Measurements from ENCODE around the gene GPSM1.

Gene GPSM1

GRCh38 chr9:136361047-136361753 lies 33.9 kb downstream of the GPSM1 start:
- TF ChIP-seq CTCF (IDR thresholded peaks at IDR 0.05; ENCODE audit: borderline replicate concordance, insufficient read depth, low read depth, low read length), result no peak
- no peak overlapping the region for H3K4me3 ChIP-seq (ENCODE audit: low read depth, low read length)

GRCh38 chr9:136361754-136362449 lies 34.6 kb downstream of the GPSM1 start:
- no peak overlapping the region for H3K4me3 ChIP-seq (ENCODE audit: low read depth, low read length)
- no peak for TF ChIP-seq CTCF (IDR thresholded peaks at IDR 0.05; ENCODE audit: borderline replicate concordance, insufficient read depth, low read depth, low read length)

- no peak for TF ChIP-seq CTCF (IDR thresholded peaks at IDR 0.05; ENCODE audit: borderline replicate concordance, insufficient read depth, low read depth, low read length)
- no peak overlapping the region for H3K4me3 ChIP-seq (ENCODE audit: low read depth, low read length)
These were observed 35.1 kb downstream of the GPSM1 start for GRCh38 chr9:136362450-136362784.

GRCh38 chr9:136363106-136363948 lies 36.0 kb downstream of the GPSM1 start, which contains the start of gene DNLZ:
DNLZ (minus strand) TSS chr9:136363744; CDS start chr9:136363714, 30 bp downstream.
- H3K4me3 ChIP-seq (ENCODE audit: low read depth, low read length), result peak within 1 kb of the TSS; percentile 86
- peak; percentile 99 for TF ChIP-seq CTCF (IDR thresholded peaks at IDR 0.05; ENCODE audit: borderline replicate concordance, insufficient read depth, low read depth, low read length)

- no peak for TF ChIP-seq CTCF (IDR thresholded peaks at IDR 0.05; ENCODE audit: borderline replicate concordance, insufficient read depth, low read depth, low read length)
- H3K4me3 ChIP-seq (ENCODE audit: low read depth, low read length), result no peak overlapping the region
These were observed 36.8 kb downstream of the GPSM1 start for GRCh38 chr9:136363949-136364748.

GRCh38 chr9:136364942-136365774 lies 37.8 kb downstream of the GPSM1 start:
- no peak for TF ChIP-seq CTCF (IDR thresholded peaks at IDR 0.05; ENCODE audit: borderline replicate concordance, insufficient read depth, low read depth, low read length)
- H3K4me3 ChIP-seq (ENCODE audit: low read depth, low read length), result no peak overlapping the region
